SK-N-SH treated with all-trans-retinoic acid at 6 μM for 48 hours (cell line): Measurements from ENCODE around the gene SPG7.

Experiments
- ATAC-seq: fragments of 200-7000 bp; cut with Tn5 transposase; 3 replicates; pipeline ENCODE4 v1.9.1; 2020; ENCODE audit warnings: mild to moderate bottlenecking, moderate library complexity
- ARNTL ChIP-seq: fragments of 450-650 bp; formaldehyde crosslinking; IDR thresholded peaks from 2 replicates; pipeline ENCODE4 v1.5.0; 2020; ENCODE audit warnings: low read depth, mild to moderate bottlenecking, moderate library complexity, borderline replicate concordance
- BACH2 ChIP-seq: fragments of 250-450 bp; sonication (Bioruptor Pico); IDR thresholded peaks from 2 replicates; pipeline ENCODE4 v1.9.0; 2021; ENCODE audit warnings: mild to moderate bottlenecking, borderline replicate concordance
- CREB5 ChIP-seq: fragments of 250-450 bp; sonication (Bioruptor Pico); IDR thresholded peaks from 2 replicates; pipeline ENCODE4 v1.5.1; 2020; ENCODE audit warnings: low read depth, mild to moderate bottlenecking, moderate library complexity
- CSDC2 ChIP-seq: fragments of 250-450 bp; sonication (Bioruptor Pico); IDR thresholded peaks from 2 replicates; pipeline ENCODE4 v1.5.0; 2020; ENCODE audit warnings: mild to moderate bottlenecking, moderate library complexity
- CSRNP3 ChIP-seq: fragments of 250-450 bp; sonication (Bioruptor Pico); IDR thresholded peaks from 2 replicates; pipeline ENCODE4 v1.5.1; 2021; ENCODE audit warnings: mild to moderate bottlenecking, moderate library complexity
- ESRRG ChIP-seq: fragments of 250-450 bp; sonication (Bioruptor Pico); IDR thresholded peaks from 2 replicates; pipeline ENCODE4 v1.6.1; 2021; ENCODE audit warnings: mild to moderate bottlenecking
- GLIS3 ChIP-seq: fragments of 250-450 bp; sonication (Bioruptor Pico); IDR thresholded peaks from 2 replicates; pipeline ENCODE4 v1.5.0; 2020; ENCODE audit warnings: mild to moderate bottlenecking, moderate library complexity
- ISL1 ChIP-seq: fragments of 250-450 bp; sonication (Bioruptor Pico); IDR thresholded peaks from 2 replicates; pipeline ENCODE4 v2.1.2; 2022; ENCODE audit warnings: mild to moderate bottlenecking, moderate library complexity
- OSR1 ChIP-seq: fragments of 250-450 bp; sonication (Bioruptor Pico); IDR thresholded peaks from 2 replicates; pipeline ENCODE4 v1.8.0; 2022; ENCODE audit warnings: moderate library complexity, mild to moderate bottlenecking, inconsistent platforms
- PATZ1 ChIP-seq: fragments of 250-450 bp; sonication (Bioruptor Pico); IDR thresholded peaks from 2 replicates; pipeline ENCODE4 v1.8.0; 2020; ENCODE audit warnings: mild to moderate bottlenecking, moderate library complexity, borderline replicate concordance
- POU6F1 ChIP-seq: fragments of 250-450 bp; sonication (Bioruptor Pico); IDR thresholded peaks from 2 replicates; pipeline ENCODE4 v1.8.0; 2021; ENCODE audit warnings: low read depth, mild to moderate bottlenecking, moderate library complexity, borderline replicate concordance
- PPARA ChIP-seq: fragments of 250-450 bp; sonication (Bioruptor Pico); IDR thresholded peaks from 2 replicates; pipeline ENCODE4 v1.5.0; 2020; ENCODE audit warnings: mild to moderate bottlenecking, borderline replicate concordance
- RARB ChIP-seq: fragments of 250-450 bp; sonication (Bioruptor Pico); IDR thresholded peaks from 2 replicates; pipeline ENCODE4 v1.8.0; 2021; ENCODE audit warnings: mild to moderate bottlenecking, moderate library complexity
- SNAI2 ChIP-seq: fragments of 250-450 bp; sonication (Bioruptor Pico); IDR thresholded peaks from 2 replicates; pipeline ENCODE4 v1.5.0; 2020; ENCODE audit warnings: mild to moderate bottlenecking, moderate library complexity
- TCF4 ChIP-seq: fragments of 250-450 bp; sonication (Bioruptor Pico); IDR thresholded peaks from 2 replicates; pipeline ENCODE4 v1.8.0; 2021; ENCODE audit warnings: mild to moderate bottlenecking, moderate library complexity, borderline replicate concordance
- TOX ChIP-seq: fragments of 250-450 bp; sonication (Bioruptor Pico); IDR thresholded peaks from 2 replicates; pipeline ENCODE4 v1.8.0; 2021; ENCODE audit warnings: mild to moderate bottlenecking, moderate library complexity, borderline replicate concordance
- TSHZ2 ChIP-seq: fragments of 250-450 bp; sonication (Bioruptor Pico); IDR thresholded peaks from 2 replicates; pipeline ENCODE4 v1.5.0; 2020; ENCODE audit warnings: mild to moderate bottlenecking, moderate library complexity
- ZC3H10 ChIP-seq: fragments of 250-450 bp; sonication (Bioruptor Pico); IDR thresholded peaks from 2 replicates; pipeline ENCODE4 v1.5.1; 2021; ENCODE audit warnings: mild to moderate bottlenecking, moderate library complexity
- ZFP3 ChIP-seq: fragments of 250-450 bp; sonication (Bioruptor Pico); IDR thresholded peaks from 2 replicates; pipeline ENCODE4 v1.5.0; 2020; ENCODE audit warnings: mild to moderate bottlenecking, moderate library complexity
- ZFP30 ChIP-seq: fragments of 450-650 bp; formaldehyde crosslinking; IDR thresholded peaks from 2 replicates; pipeline ENCODE4 v1.5.0; 2022; ENCODE audit warnings: mild to moderate bottlenecking, moderate library complexity
- ZNF8 ChIP-seq: fragments of 450-650 bp; formaldehyde crosslinking; IDR thresholded peaks from 2 replicates; pipeline ENCODE4 v1.5.0; 2020; ENCODE audit warnings: mild to moderate bottlenecking, moderate library complexity

Gene SPG7

GRCh38 chr16:89473791-89474414, 34.3 kb upstream of the SPG7 start (continued):
- no peak for TF ChIP-seq TSHZ2 (CRISPR knock-in tag)
- TF ChIP-seq OSR1 (CRISPR knock-in tag): no peak
- TF ChIP-seq ESRRG (CRISPR knock-in tag): no peak
- TF ChIP-seq BACH2 (CRISPR knock-in tag): no peak
- TF ChIP-seq TOX (CRISPR knock-in tag): no peak
- no peak for TF ChIP-seq POU6F1
- TF ChIP-seq CSDC2 (CRISPR knock-in tag): no peak
- TF ChIP-seq GLIS3 (CRISPR knock-in tag): no peak
- TF ChIP-seq SNAI2: no peak
- TF ChIP-seq ZFP30 (CRISPR knock-in tag): no peak
- TF ChIP-seq, all 23 proteins: peak for 0

GRCh38 chr16:89475144-89475543, 33.1 kb upstream of the SPG7 start:
- TF ChIP-seq TOX (CRISPR knock-in tag) (no peak), CSRNP3 (CRISPR knock-in tag) (no peak), ZFP3 (CRISPR knock-in tag) (no peak), TCF4 (CRISPR knock-in tag) (no peak), CSDC2 (CRISPR knock-in tag) (no peak), SNAI2 (no peak), ZC3H10 (CRISPR knock-in tag) (no peak), OSR1 (CRISPR knock-in tag) (no peak), BACH2 (CRISPR knock-in tag) (no peak), ISL1 (CRISPR knock-in tag) (no peak), PATZ1 (no peak), ZNF8 (CRISPR knock-in tag) (no peak), CREB5 (CRISPR knock-in tag) (no peak), TSHZ2 (CRISPR knock-in tag) (no peak), ARNTL (CRISPR knock-in tag) (no peak), ZFP30 (CRISPR knock-in tag) (no peak), ESRRG (CRISPR knock-in tag) (no peak), PPARA (CRISPR knock-in tag) (no peak), POU6F1 (no peak), RARB (CRISPR knock-in tag) (no peak)
- no peak for ATAC-seq
